ENCODE results near the gene ADGRG3.
A peak's percentile ranks its signal among the peaks of the same experiment; 100 is the strongest.

ADGRG3 gene

GRCh38 chr16:57643910-57644309, 24.2 kb upstream of the ADGRG3 start:
- TF ChIP-seq CTCF (tag by site-specific recombination; IDR thresholded peaks at IDR 0.05) (no peak), ZNF423 (tag by site-specific recombination; IDR thresholded peaks at IDR 0.05) (no peak), ATF2 (tag by site-specific recombination; IDR thresholded peaks at IDR 0.05; ENCODE audit: low read depth) (no peak), ZNF530 (tag by site-specific recombination; IDR thresholded peaks at IDR 0.05; ENCODE audit: low read depth) (no peak), ZNF529 (tag by site-specific recombination; IDR thresholded peaks at IDR 0.05; ENCODE audit: insufficient replicate concordance) (no peak), ZNF558 (tag by site-specific recombination; IDR thresholded peaks at IDR 0.05) (no peak), SCRT1 (tag by site-specific recombination; IDR thresholded peaks at IDR 0.05; ENCODE audit: borderline replicate concordance) (no peak), ZBTB11 (tag by site-specific recombination; conservative IDR thresholded peaks at IDR 0.05; ENCODE audit: low read depth) (no peak), ZBTB7A (tag by site-specific recombination; IDR thresholded peaks at IDR 0.05; ENCODE audit: low read depth) (no peak)
- Histone ChIP-seq H3K36me3 (ENCODE audit: control insufficient read depth in 2 of 2, insufficient read depth in 1 of 2, low read length in 2 of 2) (no peaks in the 10 kb centered on the region), H3K27ac (ENCODE audit: extremely low read depth, low read depth, low read length) (no peak overlapping the region), H3K4me3 (ENCODE audit: low read depth, low read length) (no peak overlapping the region), H3K4me1 (ENCODE audit: control insufficient read depth, insufficient read depth, low read length) (no peaks in the 10 kb centered on the region), H3K9me3 (ENCODE audit: control insufficient read depth, insufficient read depth, low read depth, low read length) (no peaks in the 10 kb centered on the region)
- CTCF ChIA-PET = interaction anchor here (1.0 kb wide), 1 partner anchor 67 kb away, joined by 3 read pairs; no protein-coding TSS in a partner anchor
- POLR2A ChIA-PET = no interaction called here

- POLR2A ChIA-PET = no interaction called here
Observed at GRCh38 chr16:57644383-57645014, 23.6 kb upstream of the ADGRG3 start.

More at GRCh38 chr16:57644383-57645014, 23.6 kb upstream of the ADGRG3 start:
- Histone ChIP-seq H3K4me3 (ENCODE audit: low read depth, low read length) (no peak overlapping the region), H3K9me3 (ENCODE audit: control insufficient read depth, insufficient read depth, low read depth, low read length) (no peaks in the 10 kb centered on the region), H3K27ac (ENCODE audit: extremely low read depth, low read depth, low read length) (no peak overlapping the region), H3K36me3 (ENCODE audit: control insufficient read depth in 2 of 2, insufficient read depth in 1 of 2, low read length in 2 of 2) (no peaks in the 10 kb centered on the region), H3K4me1 (ENCODE audit: control insufficient read depth, insufficient read depth, low read length) (no peaks in the 10 kb centered on the region)
- TF ChIP-seq ZSCAN4 (tag by site-specific recombination; IDR thresholded peaks at IDR 0.05) (peak; percentile 97), ZNF26 (tag by site-specific recombination; IDR thresholded peaks at IDR 0.05) (no peak)
- CTCF ChIA-PET = interaction anchor here (1.0 kb wide), 1 partner anchor 68 kb away, joined by 3 read pairs; no protein-coding TSS in a partner anchor
